Bronchial epithelial cell (primary cell): ENCODE results near the gene CISH. TPM values are rescaled to one million over a fixed set of nuclear protein-coding genes. Genes with fewer than 3 reads are reported as not detected.

Experiments used
- DNase-seq: peaks from one replicate; pipeline ENCODE4 v3.0.0-alpha.2; 2010; ENCODE audit warnings: low read depth
- FAIRE-seq: peaks from 2 replicates; lab custom pipeline; 2011; peaks lifted over from hg19 to GRCh38; lab: Jason Lieb, UNC
- H3K27me3 ChIP-seq: 2 replicates; pipeline ENCODE4 v1.5.1; 2011; ENCODE audit warnings: low read length; ENCODE audit not compliant: control insufficient read depth, insufficient read depth
- H3K36me3 ChIP-seq: 2 replicates; pipeline ENCODE4 v1.5.1; 2011; ENCODE audit warnings: low read length; ENCODE audit not compliant: control insufficient read depth, insufficient read depth
- H3K4me3 ChIP-seq: 2 replicates; pipeline ENCODE4 v1.5.1; 2011; ENCODE audit warnings: mild to moderate bottlenecking, low read depth, low read length, control low read depth
- CTCF ChIP-seq: IDR thresholded peaks from 2 replicates; pipeline ENCODE4 v1.5.1; 2011; ENCODE audit warnings: mild to moderate bottlenecking, moderate library complexity, low read length, control low read depth, inconsistent platforms; ENCODE audit not compliant: insufficient read depth, severe bottlenecking
- total RNA-seq: library from RNA; depleted of rRNA; stranded (reverse); fragments of >200 nt; gene quantifications from 2 replicates; pipeline ENCODE4 v1.2.1, GENCODE V29; 2014

The CISH gene
- total RNA-seq, 1 donor from 2014 or later = 0.26 TPM

- no peak for FAIRE-seq
- H3K4me3 ChIP-seq = peak within 1 kb of the TSS; percentile 87
- no peak for TF ChIP-seq CTCF
- DNase-seq = no peak
- no peaks in the 10 kb centered on the region for H3K36me3 ChIP-seq
- no peaks in the 10 kb centered on the region for H3K27me3 ChIP-seq
Observed at GRCh38 chr3:50617096-50617791, 5.7 kb upstream of the CISH start, which contains the start of gene MAPKAPK3. TSS of gene MAPKAPK3 (plus strand) at chr3:50617151. CDS start at chr3:50617566, 415 bp downstream.

GRCh38 chr3:50616770-50617095 is 5.2 kb upstream of the CISH start:
- peak overlapping the region; percentile 87 for H3K4me3 ChIP-seq
- no peak for TF ChIP-seq CTCF
- H3K27me3 ChIP-seq = no peaks in the 10 kb centered on the region
- no peak for FAIRE-seq
- peak; percentile 79 for DNase-seq
- H3K36me3 ChIP-seq = no peaks in the 10 kb centered on the region

GRCh38 chr3:50616003-50616769 is 4.6 kb upstream of the CISH start:
- DNase-seq = peak; percentile 71
- H3K27me3 ChIP-seq = no peaks in the 10 kb centered on the region
- peak overlapping the region; percentile 47 for H3K4me3 ChIP-seq
- no peaks in the 10 kb centered on the region for H3K36me3 ChIP-seq
- peak; percentile 73 for FAIRE-seq
- peak; percentile 100 for TF ChIP-seq CTCF

GRCh38 chr3:50615190-50615589 is 3.6 kb upstream of the CISH start:
- FAIRE-seq = no peak
- no peaks in the 10 kb centered on the region for H3K27me3 ChIP-seq
- no peak for DNase-seq

GRCh38 chr3:50612970-50613846 is 1.6 kb upstream of the CISH start:
- FAIRE-seq (no peak), DNase-seq (no peak)
- TF ChIP-seq CTCF = no peak
- H3K27me3 ChIP-seq = no peaks in the 10 kb centered on the region
- no peaks in the 10 kb centered on the region for H3K36me3 ChIP-seq
- no peak overlapping the region for H3K4me3 ChIP-seq

More at GRCh38 chr3:50615190-50615589, 3.6 kb upstream of the CISH start:
- no peaks in the 10 kb centered on the region for H3K36me3 ChIP-seq
- H3K4me3 ChIP-seq = no peak overlapping the region
- no peak for TF ChIP-seq CTCF
